ENCODE data around the gene SMG9. TPM values are rescaled to one million over a fixed set of nuclear protein-coding genes. Genes with fewer than 3 reads are reported as not detected.

Gene SMG9
- total RNA-seq, 4 donors from 2014 or later = 7.5 to 25.6 (median 22.3) TPM

- Histone ChIP-seq H3K4me3 (no peak overlapping the region), H3K4me1 (peaks cover 0 to 4% (median 0%) of the 10 kb centered on the region in 4 donors), H3K9me3 (no peaks in the 10 kb centered on the region), H3K27me3 (no peaks in the 10 kb centered on the region), H3K36me3 (no peaks in the 10 kb centered on the region), H3K27ac (replicated peaks in 1 of 4) (no peak overlapping the region)
- intact Hi-C loops (cut with DNase I) = no loop called here
- TF ChIP-seq POLR2AphosphoS5 (IDR thresholded peaks at IDR 0.05) = no peak
- TF ChIP-seq EP300 (IDR thresholded peaks at IDR 0.05) = no peak
- no peak for TF ChIP-seq CTCF (IDR thresholded peaks at IDR 0.05)
- TF ChIP-seq POLR2A (IDR thresholded peaks at IDR 0.05; ENCODE audit: low read depth) = no peak
- 77% methylated on average over 5 of the region's 5 CpGs for WGBS
- no peak for DNase-seq (ENCODE audit: extremely low spot score)
These were observed 72.9 kb downstream of the SMG9 start for GRCh38 chr19:43681821-43682220.

DNA sequence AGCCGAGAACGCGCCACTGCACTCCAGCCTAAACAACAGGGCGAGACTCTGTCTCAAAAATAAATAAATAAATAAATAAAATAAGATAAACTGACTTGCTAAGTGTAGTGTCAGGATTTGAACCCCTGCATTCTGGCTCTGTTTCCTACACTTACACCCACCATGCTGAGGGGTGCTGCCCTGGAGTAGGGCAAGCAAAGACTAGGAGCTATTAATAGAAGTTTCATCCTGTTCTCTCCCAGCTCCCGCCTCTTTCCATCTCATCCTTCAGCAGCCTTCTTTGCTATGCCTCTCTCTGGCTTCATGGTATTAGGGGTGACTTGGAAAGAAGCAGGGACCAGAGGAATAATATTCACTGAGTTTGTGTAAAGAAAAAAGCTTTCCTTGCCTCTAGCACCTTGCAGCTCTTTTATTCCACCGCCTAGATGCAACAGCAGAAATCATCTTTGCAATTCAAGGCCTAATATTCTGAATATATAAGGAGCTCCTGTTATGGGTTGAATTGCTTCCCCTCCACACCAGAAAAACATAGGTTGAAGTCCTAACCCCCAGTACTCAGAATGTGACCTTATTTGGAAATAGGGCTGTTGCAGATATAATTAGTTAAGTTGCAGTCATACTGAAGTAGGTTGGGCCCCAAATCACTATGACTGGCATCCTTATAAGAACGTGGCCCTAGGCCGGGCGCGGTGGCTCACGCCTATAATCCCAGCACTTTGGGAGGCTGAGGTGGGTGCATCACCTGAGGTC, 76.1 kb downstream of the SMG9 start:
- 85% methylated on average over 11 of the region's 11 CpGs for WGBS
- no peak for TF ChIP-seq POLR2AphosphoS5 (IDR thresholded peaks at IDR 0.05)
- no peak for TF ChIP-seq CTCF (IDR thresholded peaks at IDR 0.05)
- TF ChIP-seq EP300 (IDR thresholded peaks at IDR 0.05) = no peak
- no peak for TF ChIP-seq POLR2A (IDR thresholded peaks at IDR 0.05; ENCODE audit: low read depth)
- no peak for DNase-seq (ENCODE audit: extremely low spot score)
- Histone ChIP-seq H3K4me3 (no peak overlapping the region), H3K27ac (replicated peaks in 1 of 4) (no peak overlapping the region), H3K4me1 (peaks cover 0 to 4% (median 0%) of the 10 kb centered on the region in 4 donors), H3K9me3 (no peaks in the 10 kb centered on the region), H3K36me3 (no peaks in the 10 kb centered on the region), H3K27me3 (no peaks in the 10 kb centered on the region)
- intact Hi-C loops (cut with DNase I) = no loop called here

Other genes starting within 250 kb of the SMG9 start
- gene ETHE1, start 227.8 kb downstream of the SMG9 start, total RNA-seq = 10 to 100 TPM; 48.2 to 63.2 (median 55.9) TPM
- gene ZNF575, start 221.8 kb downstream of the SMG9 start, total RNA-seq = under 1 TPM; 0.66 to 0.97 (median 0.82) TPM
- 10 to 100 TPM; 21.2 to 27.2 (median 24.4) TPM for gene XRCC1, start 179.4 kb downstream of the SMG9 start, total RNA-seq
- gene PINLYP, start 179.2 kb downstream of the SMG9 start, total RNA-seq = 1 to 10 TPM; 3.3 to 6.2 (median 4.9) TPM
- gene IRGQ, start 158.8 kb downstream of the SMG9 start, total RNA-seq = 10 to 100 TPM; 20.3 to 36.0 (median 28.6) TPM
- gene ZNF576, start 158.4 kb downstream of the SMG9 start, total RNA-seq = 10 to 100 TPM in 3 of 4 donors, 1 to 10 TPM in 1; 10.0 to 18.6 (median 16.6) TPM
- under 1 TPM; 0.13 to 0.42 (median 0.25) TPM for gene SRRM5, start 142.9 kb downstream of the SMG9 start, total RNA-seq
- 10 to 100 TPM; 33.2 to 61.3 (median 47.8) TPM for gene ZNF428, start 135.3 kb downstream of the SMG9 start, total RNA-seq
- gene CADM4, start 115.1 kb downstream of the SMG9 start, total RNA-seq = 10 to 100 TPM; 31.6 to 67.9 (median 46.9) TPM
- gene PLAUR, start 84.8 kb downstream of the SMG9 start, total RNA-seq = 10 to 100 TPM in 3 of 4 donors, 1 to 10 TPM in 1; 7.5 to 45.7 (median 18.4) TPM
- not detected for gene IRGC, start 38.9 kb downstream of the SMG9 start, total RNA-seq
- gene KCNN4, start 26.0 kb upstream of the SMG9 start, total RNA-seq = 1 to 10 TPM; 1.7 to 6.7 (median 1.9) TPM
- gene LYPD5, start 47.5 kb upstream of the SMG9 start, total RNA-seq = 10 to 100 TPM in 1 of 4 donors, 1 to 10 TPM in 3; 2.8 to 12.0 (median 8.2) TPM
- gene ZNF283, start 72.4 kb upstream of the SMG9 start, total RNA-seq = 10 to 100 TPM in 1 of 4 donors, 1 to 10 TPM in 3; 6.4 to 11.5 (median 7.5) TPM
- gene ZNF404, start 129.0 kb upstream of the SMG9 start, total RNA-seq = 1 to 10 TPM; 1.4 to 5.0 (median 3.5) TPM
- gene ZNF45, start 180.3 kb upstream of the SMG9 start, total RNA-seq = 10 to 100 TPM; 10.1 to 13.1 (median 12.5) TPM
- 1 to 10 TPM; 3.5 to 7.1 (median 5.2) TPM for gene ZNF221, start 196.3 kb upstream of the SMG9 start, total RNA-seq
- 1 to 10 TPM; 5.3 to 6.2 (median 5.9) TPM for gene ZNF155, start 229.2 kb upstream of the SMG9 start, total RNA-seq
- gene ZNF230, start 248.0 kb upstream of the SMG9 start, total RNA-seq = 1 to 10 TPM; 2.7 to 7.5 (median 3.5) TPM